ENCODE results near the gene C12orf54.

Gene C12orf54

GRCh38 chr12:48542300-48542928, 60.1 kb downstream of the C12orf54 start:
- Histone ChIP-seq H3K27ac (no peak overlapping the region), H3K4me1 (no peaks in the 10 kb centered on the region), H3K9me3 (no peaks in the 10 kb centered on the region), H3K4me3 (no peak overlapping the region), H3K36me3 (no peaks in the 10 kb centered on the region), H3K27me3 (no peaks in the 10 kb centered on the region)
- no peak for TF ChIP-seq CTCF (IDR thresholded peaks at IDR 0.05)
- intact Hi-C loops (cut with DNase I; ENCODE audit: low total_unique reads): no loop called here
- DNase-seq: no peak

- DNase-seq: no peak
- no peaks in the 10 kb centered on the region for H3K27me3 ChIP-seq
Observed at GRCh38 chr12:48545833-48546469, 63.7 kb downstream of the C12orf54 start.

More at GRCh38 chr12:48545833-48546469, 63.7 kb downstream of the C12orf54 start:
- no peak overlapping the region for H3K4me3 ChIP-seq
- no peak for TF ChIP-seq CTCF (IDR thresholded peaks at IDR 0.05)
- no peaks in the 10 kb centered on the region for H3K36me3 ChIP-seq
- H3K27ac ChIP-seq: no peak overlapping the region
- intact Hi-C loops (cut with DNase I; ENCODE audit: low total_unique reads): no loop called here
- no peaks in the 10 kb centered on the region for H3K4me1 ChIP-seq
- no peaks in the 10 kb centered on the region for H3K9me3 ChIP-seq
